Measurements from ENCODE around the gene SLC29A3.
"Not testable (repeated sequence)": the region's sequence is repeated elsewhere in the genome, so short reads cannot be mapped to it uniquely, and the experiment has no call there.

SLC29A3 gene

GRCh38 chr10:71295641-71296040 is 23.4 kb upstream of the SLC29A3 start:
- TF ChIP-seq CTCF (IDR thresholded peaks at IDR 0.05; ENCODE audit: borderline replicate concordance, insufficient read depth, low read depth, low read length), result no peak
- no peak overlapping the region for H3K4me3 ChIP-seq (ENCODE audit: low read depth, low read length)

GRCh38 chr10:71296086-71296485 is 23.0 kb upstream of the SLC29A3 start:
- TF ChIP-seq CTCF (IDR thresholded peaks at IDR 0.05; ENCODE audit: borderline replicate concordance, insufficient read depth, low read depth, low read length), result no peak
- no peak overlapping the region for H3K4me3 ChIP-seq (ENCODE audit: low read depth, low read length)

- not testable (repeated sequence) for H3K4me3 ChIP-seq (ENCODE audit: low read depth, low read length)
Observed at GRCh38 chr10:71296811-71297210, 22.2 kb upstream of the SLC29A3 start.

GRCh38 chr10:71297343-71297742 is 21.7 kb upstream of the SLC29A3 start:
- TF ChIP-seq CTCF (IDR thresholded peaks at IDR 0.05; ENCODE audit: borderline replicate concordance, insufficient read depth, low read depth, low read length), result no peak
- no peak overlapping the region for H3K4me3 ChIP-seq (ENCODE audit: low read depth, low read length)

- H3K4me3 ChIP-seq (ENCODE audit: low read depth, low read length), result no peak overlapping the region
- no peak for TF ChIP-seq CTCF (IDR thresholded peaks at IDR 0.05; ENCODE audit: borderline replicate concordance, insufficient read depth, low read depth, low read length)
Observed at GRCh38 chr10:71299071-71299785, 19.8 kb upstream of the SLC29A3 start.

- no peak for TF ChIP-seq CTCF (IDR thresholded peaks at IDR 0.05; ENCODE audit: borderline replicate concordance, insufficient read depth, low read depth, low read length)
- no peak overlapping the region for H3K4me3 ChIP-seq (ENCODE audit: low read depth, low read length)
Observed at GRCh38 chr10:71300555-71301370, 18.3 kb upstream of the SLC29A3 start.

- H3K4me3 ChIP-seq (ENCODE audit: low read depth, low read length), result no peak overlapping the region
- TF ChIP-seq CTCF (IDR thresholded peaks at IDR 0.05; ENCODE audit: borderline replicate concordance, insufficient read depth, low read depth, low read length), result no peak
Observed at GRCh38 chr10:71301371-71301916, 17.6 kb upstream of the SLC29A3 start.

Measured in GM12875 (cell line).